CD4-positive, alpha-beta memory T cell (primary cell): ENCODE data around the gene KLKB1. TPM values are rescaled to one million over a fixed set of nuclear protein-coding genes. Genes with fewer than 3 reads are reported as not detected.
A peak's percentile ranks its signal among the peaks of the same experiment; 100 is the strongest.

Experiments
- CTCF ChIA-PET: fragments of 350-600 bp; sonication (Branson Sonifier 250); formaldehyde crosslinking; loops from one replicate; lab custom pipeline; 2021; ENCODE audit warnings: inconsistent platforms; ENCODE audit not compliant: partially characterized antibody; lab: Charles Lee
- POLR2A ChIA-PET: fragments of 350-600 bp; sonication (Branson Sonifier 250); formaldehyde crosslinking; loops from one replicate; lab custom pipeline; 2021; ENCODE audit not compliant: partially characterized antibody; lab: Charles Lee
- DNase-seq, 5 donors: peaks; one replicate each; pipeline versions ENCODE4 v3.0.0 to v3.0.0-alpha.2; 2020 to 2022; ENCODE audit warnings: mixed read lengths in 1 of 5
- H3K27ac ChIP-seq: one replicate; pipeline ENCODE4 v1.7.0; 2013; ENCODE audit warnings: low read depth, low read length
- H3K27me3 ChIP-seq: 2 replicates; pipeline ENCODE4 v1.7.0; 2013; ENCODE audit warnings: mild to moderate bottlenecking, low read length, moderate library complexity; ENCODE audit not compliant: insufficient read depth
- H3K36me3 ChIP-seq: 2 replicates; pipeline ENCODE4 v1.7.0; 2013; ENCODE audit warnings: mild to moderate bottlenecking, low read length, moderate library complexity; ENCODE audit not compliant: insufficient read depth
- H3K4me1 ChIP-seq: 2 replicates; pipeline ENCODE4 v1.7.0; 2013; ENCODE audit warnings: mild to moderate bottlenecking, low read length, moderate library complexity; ENCODE audit not compliant: insufficient read depth
- H3K4me3 ChIP-seq, 2 donors: one replicate each; pipeline ENCODE4 v1.7.0; 2013; ENCODE audit warnings: low read length in 2 of 2, mild to moderate bottlenecking in 1 of 2
- H3K9me3 ChIP-seq, 2 donors: one replicate each; pipeline ENCODE4 v1.7.0; 2013; ENCODE audit warnings: low read length in 2 of 2, control low read depth in 1 of 2; ENCODE audit not compliant: control insufficient read depth in 1 of 2
- H3K27ac Mint-ChIP-seq, 7 donors: one replicate each; pipeline ENCODE4 v1.8.0; 2020 to 2021; ENCODE audit warnings: mixed read lengths in 7 of 7, mild to moderate bottlenecking in 6 of 7, inconsistent platforms in 3 of 7, moderate library complexity in 3 of 7
- H3K27me3 Mint-ChIP-seq, 2 donors: one replicate each; pipeline ENCODE4 v1.8.0; 2020 to 2021; ENCODE audit warnings: mixed read lengths in 2 of 2
- H3K36me3 Mint-ChIP-seq, 2 donors: one replicate each; pipeline ENCODE4 v1.8.0; 2020 to 2021; ENCODE audit warnings: mixed read lengths in 2 of 2, inconsistent platforms in 1 of 2, mild to moderate bottlenecking in 1 of 2
- H3K4me1 Mint-ChIP-seq, 4 donors: one replicate each; pipeline ENCODE4 v1.8.0; 2020 to 2021; ENCODE audit warnings: mixed read lengths in 4 of 4, mild to moderate bottlenecking in 1 of 4
- H3K4me3 Mint-ChIP-seq, 8 donors: one replicate each; pipeline ENCODE4 v1.8.0; 2020 to 2021; ENCODE audit warnings: mixed read lengths in 8 of 8, mild to moderate bottlenecking in 7 of 8, moderate library complexity in 6 of 8, inconsistent platforms in 3 of 8
- H3K9me3 Mint-ChIP-seq, 8 donors: one replicate each; pipeline ENCODE4 v1.8.0; 2020 to 2021; ENCODE audit warnings: mixed read lengths in 8 of 8, mild to moderate bottlenecking in 5 of 8, inconsistent platforms in 3 of 8, moderate library complexity in 1 of 8
- intact Hi-C: fragments of 100-400 bp; cut with micrococcal nuclease; formaldehyde crosslinking; loops from one replicate; pipeline ENCODE4 v1.15.1; 2023
- polyA plus RNA-seq, 2 donors: library from polyadenylated mRNA; unstranded; fragments of 300-500 nt; fragmentation: Illumina TruSeq; gene quantifications; one replicate each; pipeline ENCODE4 v1.2.3, GENCODE V29; 2021
- total RNA-seq, 2 experiments: library from RNA; stranded (reverse); gene quantifications; one replicate each; pipeline ENCODE4 v1.2.3, GENCODE V29; 2021

Gene KLKB1
- total and polyA plus RNA-seq, 4 experiments from 2014 or later, result 1.2 to 1.4 TPM; not detected in 2

GRCh38 chr4:186193851-186194250 lies 33.5 kb upstream of the KLKB1 start:
- H3K27me3 Mint-ChIP-seq, result no peaks in the 10 kb centered on the region
- H3K4me3 Mint-ChIP-seq, result peak overlapping the region in 2 of 8 donors; percentile 26 to 38
- H3K36me3 Mint-ChIP-seq, result peaks cover 30 to 57% of the 10 kb centered on the region in 2 donors
- peaks cover 4% of the 10 kb centered on the region for H3K36me3 ChIP-seq
- H3K4me3 ChIP-seq, result no peak overlapping the region
- H3K4me1 ChIP-seq, result peaks cover 36% of the 10 kb centered on the region
- H3K9me3 Mint-ChIP-seq, result no peaks in the 10 kb centered on the region
- no peaks in the 10 kb centered on the region for H3K9me3 ChIP-seq
- peaks cover 36 to 62% (median 48%) of the 10 kb centered on the region in 4 donors for H3K4me1 Mint-ChIP-seq
- no peak for DNase-seq
- no peaks in the 10 kb centered on the region for H3K27me3 ChIP-seq
- intact Hi-C loops, result loop anchor here (5.0 to 10.0 kb wide), 2 partner anchors 47 to 799 kb away; partner anchors contain the start of genes ANKRD37 and LRP2BP
- H3K27ac Mint-ChIP-seq, result peak overlapping the region; percentile 8 to 98 (median 97)
- ChIA-PET POLR2A (interaction anchor here (3.5 to 5.8 kb wide), 2 partner anchors 10 to 126 kb away, joined by 20 to 131 read pairs; partner anchors contain the start of gene TLR3), CTCF (interaction anchor here (1.1 to 1.9 kb wide), 2 partner anchors 10 to 393 kb away, joined by 3 to 7 read pairs; no protein-coding TSS in a partner anchor)
- H3K27ac ChIP-seq, result no peak overlapping the region

- H3K36me3 ChIP-seq, result peaks cover 4% of the 10 kb centered on the region
- DNase-seq, result no peak
- Mint-ChIP-seq H3K27me3 (no peaks in the 10 kb centered on the region), H3K4me3 (no peak overlapping the region), H3K4me1 (peaks cover 25 to 44% (median 37%) of the 10 kb centered on the region in 4 donors), H3K27ac (peak overlapping the region in 4 of 7 donors; percentile 11 to 52 (median 31)), H3K9me3 (no peaks in the 10 kb centered on the region), H3K36me3 (peaks cover 30 to 51% of the 10 kb centered on the region in 2 donors)
- ChIA-PET CTCF (no interaction called here), POLR2A (no interaction called here)
- H3K4me3 ChIP-seq, result no peak overlapping the region
- H3K4me1 ChIP-seq, result peaks cover 20% of the 10 kb centered on the region
- no peak overlapping the region for H3K27ac ChIP-seq
- intact Hi-C loops, result loop anchor here (10.0 kb wide), 1 partner anchor 801 kb away; the partner anchor contains the start of genes ANKRD37 and LRP2BP
- H3K9me3 ChIP-seq, result no peaks in the 10 kb centered on the region
- no peaks in the 10 kb centered on the region for H3K27me3 ChIP-seq
Measured at GRCh38 chr4:186196063-186196462, 31.2 kb upstream of the KLKB1 start.

DNA sequence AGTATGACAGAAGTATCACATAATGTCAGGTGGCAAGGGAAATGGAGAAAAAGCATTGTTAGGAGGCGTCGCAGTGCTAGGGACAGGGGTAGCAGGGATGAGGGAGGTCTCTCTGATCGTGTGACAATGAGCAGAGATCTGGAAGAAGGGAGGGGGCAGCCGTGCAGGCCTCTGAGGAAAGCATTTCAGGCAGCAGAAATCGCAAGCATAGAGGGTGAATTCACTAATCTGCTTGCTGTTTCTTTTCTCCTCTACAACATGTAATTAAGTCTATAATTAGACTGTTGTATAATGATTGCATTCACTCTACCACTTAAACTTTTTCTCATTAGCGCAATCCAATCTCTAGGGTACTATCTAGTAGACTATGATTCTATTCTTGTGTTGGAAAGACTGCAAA lies 26.8 kb upstream of the KLKB1 start:
- Mint-ChIP-seq H3K4me1 (peaks cover 20 to 50% (median 30%) of the 10 kb centered on the region in 4 donors), H3K36me3 (peaks cover 26 to 30% of the 10 kb centered on the region in 2 donors), H3K4me3 (no peak overlapping the region), H3K9me3 (no peaks in the 10 kb centered on the region), H3K27ac (peak overlapping the region in 2 of 7 donors; percentile 58 to 77), H3K27me3 (no peaks in the 10 kb centered on the region)
- Histone ChIP-seq H3K4me1 (no peaks in the 10 kb centered on the region), H3K9me3 (no peaks in the 10 kb centered on the region), H3K27me3 (no peaks in the 10 kb centered on the region), H3K4me3 (no peak overlapping the region), H3K27ac (no peak overlapping the region), H3K36me3 (peaks cover 4% of the 10 kb centered on the region)
- POLR2A ChIA-PET, result no interaction called here
- DNase-seq, result no peak
- intact Hi-C loops, result loop anchor here (5.0 to 10.0 kb wide), 3 partner anchors 38 to 1666 kb away; partner anchors contain the start of gene CCDC110
- CTCF ChIA-PET, result no interaction called here

- H3K9me3 ChIP-seq, result no peaks in the 10 kb centered on the region
- ChIA-PET POLR2A (interaction anchor here (2.8 to 6.6 kb wide), 2 partner anchors 9 to 133 kb away, joined by 11 to 131 read pairs; partner anchors contain the start of genes CYP4V2 and TLR3), CTCF (interaction anchor here (1.2 to 5.1 kb wide), 5 partner anchors 9 to 133 kb away, joined by 3 to 45 read pairs (median 4); partner anchors contain the start of genes CYP4V2 and TLR3)
- H3K36me3 ChIP-seq, result peaks cover 2% of the 10 kb centered on the region
- no peaks in the 10 kb centered on the region for H3K27me3 ChIP-seq
- H3K27ac ChIP-seq, result no peak overlapping the region
- no peaks in the 10 kb centered on the region for H3K9me3 Mint-ChIP-seq
- H3K36me3 Mint-ChIP-seq, result peaks cover 22 to 25% of the 10 kb centered on the region in 2 donors
- no peak for DNase-seq
- H3K27me3 Mint-ChIP-seq, result no peaks in the 10 kb centered on the region
- peaks cover 18 to 48% (median 25%) of the 10 kb centered on the region in 4 donors for H3K4me1 Mint-ChIP-seq
- intact Hi-C loops, result loop anchor here (1.0 to 10.0 kb wide), 4 partner anchors 39 to 1666 kb away; partner anchors contain the start of gene CCDC110
- no peak overlapping the region for H3K4me3 ChIP-seq
- no peak overlapping the region for H3K4me3 Mint-ChIP-seq
- H3K27ac Mint-ChIP-seq, result peak overlapping the region in 1 of 7 donors; percentile 54
- H3K4me1 ChIP-seq, result no peaks in the 10 kb centered on the region
Measured at GRCh38 chr4:186201010-186201409, 26.3 kb upstream of the KLKB1 start.

DNA sequence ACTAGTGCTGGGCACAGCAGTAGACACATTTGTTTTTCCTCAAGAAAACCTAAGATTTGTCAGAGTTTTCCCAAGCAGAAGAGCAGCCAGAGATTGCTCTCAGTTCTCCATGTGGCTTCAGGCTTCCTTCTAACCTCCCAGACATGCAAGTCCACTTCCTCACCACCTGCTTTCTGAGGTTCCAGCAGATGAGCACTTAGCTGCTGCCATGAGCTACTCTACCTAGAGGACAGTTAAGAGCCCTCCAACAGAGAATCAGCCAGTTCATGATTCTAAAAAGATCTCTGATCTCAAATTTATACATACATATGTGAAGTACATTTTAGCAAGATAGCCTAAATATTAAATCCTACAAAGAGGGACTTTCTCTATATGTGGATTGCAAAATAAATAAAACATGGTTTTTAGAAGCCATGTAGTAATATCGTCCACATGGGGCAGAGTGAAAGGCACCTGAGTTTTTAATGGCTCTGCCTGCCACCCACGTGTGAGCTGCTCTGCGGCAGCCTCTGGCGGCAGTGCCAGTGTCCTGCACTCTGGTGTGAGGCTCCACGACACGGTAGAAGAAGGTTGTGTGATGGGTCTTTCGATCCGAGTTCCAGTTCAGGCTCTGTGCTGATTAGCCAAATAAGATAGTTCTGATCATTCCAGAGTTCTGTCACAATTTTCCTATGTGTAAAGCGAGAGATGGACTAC lies 25.6 kb upstream of the KLKB1 start:
- no peaks in the 10 kb centered on the region for H3K9me3 ChIP-seq
- ChIA-PET POLR2A (interaction anchor here (2.8 to 6.6 kb wide), 2 partner anchors 9 to 133 kb away, joined by 11 to 131 read pairs; partner anchors contain the start of genes CYP4V2 and TLR3), CTCF (interaction anchor here (1.2 to 5.1 kb wide), 5 partner anchors 8 to 133 kb away, joined by 3 to 45 read pairs (median 4); partner anchors contain the start of genes CYP4V2 and TLR3)
- H3K27ac ChIP-seq, result no peak overlapping the region
- Mint-ChIP-seq H3K9me3 (no peaks in the 10 kb centered on the region), H3K4me1 (peaks cover 16 to 52% (median 25%) of the 10 kb centered on the region in 4 donors), H3K4me3 (peak overlapping the region in 7 of 8 donors; percentile 2 to 65 (median 30)), H3K27ac (peak overlapping the region; percentile 19 to 94 (median 79)), H3K27me3 (no peaks in the 10 kb centered on the region), H3K36me3 (peaks cover 24% of the 10 kb centered on the region in 2 donors)
- no peak overlapping the region for H3K4me3 ChIP-seq
- H3K27me3 ChIP-seq, result no peaks in the 10 kb centered on the region
- peak; percentile 41 to 77 (median 53) for DNase-seq
- H3K4me1 ChIP-seq, result no peaks in the 10 kb centered on the region
- intact Hi-C loops, result loop anchor here (1.0 to 10.0 kb wide), 4 partner anchors 39 to 1667 kb away; partner anchors contain the start of gene CCDC110
- no peaks in the 10 kb centered on the region for H3K36me3 ChIP-seq

- POLR2A ChIA-PET, result interaction anchor here (2.8 to 6.6 kb wide), 2 partner anchors 10 to 134 kb away, joined by 11 to 131 read pairs; partner anchors contain the start of genes CYP4V2 and TLR3
- Mint-ChIP-seq H3K9me3 (no peaks in the 10 kb centered on the region), H3K36me3 (peaks cover 16 to 17% of the 10 kb centered on the region in 2 donors), H3K4me1 (peaks cover 12 to 47% (median 22%) of the 10 kb centered on the region in 4 donors), H3K27ac (peak overlapping the region in 6 of 7 donors; percentile 2 to 91 (median 83)), H3K27me3 (no peaks in the 10 kb centered on the region), H3K4me3 (peak overlapping the region in 2 of 8 donors; percentile 2 to 84)
- intact Hi-C loops, result loop anchor here (5.0 to 10.0 kb wide), 3 partner anchors 40 to 1668 kb away; partner anchors contain the start of gene CCDC110
- Histone ChIP-seq H3K4me3 (no peak overlapping the region), H3K9me3 (no peaks in the 10 kb centered on the region), H3K27ac (no peak overlapping the region), H3K36me3 (no peaks in the 10 kb centered on the region), H3K4me1 (no peaks in the 10 kb centered on the region), H3K27me3 (no peaks in the 10 kb centered on the region)
- CTCF ChIA-PET, result interaction anchor here (1.5 to 5.1 kb wide), 4 partner anchors 7 to 134 kb away, joined by 3 to 45 read pairs (median 15); partner anchors contain the start of genes CYP4V2 and TLR3
- no peak for DNase-seq
Measured at GRCh38 chr4:186202490-186203140, 24.7 kb upstream of the KLKB1 start.
